Left lung (tissue), 10 donors: ENCODE measurements around the gene PGF. TPM values are rescaled to one million over a fixed set of nuclear protein-coding genes. Genes with fewer than 3 reads are reported as not detected.

ENCODE experiments used
- ATAC-seq: fragments of 200-7000 bp; cut with Tn5 transposase; one replicate; pipeline ENCODE4 v1.9.1; 2020; ENCODE audit warnings: moderate library complexity
- DNase-seq, 4 donors: peaks; one replicate each; pipeline ENCODE4 v3.0.0-alpha.2; 2013 to 2020
- H3K27ac ChIP-seq, 2 donors: fragments of 200-600 bp; sonication (generic) in 1 of 2; one replicate each; pipeline versions ENCODE4 v1.5.0 to v1.8.0; 2020 to 2021
- H3K27me3 ChIP-seq, 2 donors: fragments of 200-600 bp; sonication (generic) in 1 of 2; one replicate each; pipeline versions ENCODE4 v1.5.0 to v1.8.0; 2020 to 2021
- H3K36me3 ChIP-seq, 2 donors: fragments of 200-600 bp; sonication (generic) in 1 of 2; one replicate each; pipeline versions ENCODE4 v1.5.0 to v1.8.0; 2020 to 2021
- H3K4me1 ChIP-seq, 2 donors: fragments of 200-600 bp; one replicate each; pipeline ENCODE4 v1.8.0; 2021
- H3K4me3 ChIP-seq, 2 donors: fragments of 200-600 bp; sonication (generic) in 1 of 2; one replicate each; pipeline versions ENCODE4 v1.5.0 to v1.8.0; 2020 to 2021; ENCODE audit warnings: mild to moderate bottlenecking in 1 of 2
- H3K9me3 ChIP-seq, 2 donors: fragments of 200-600 bp; sonication (generic) in 1 of 2; one replicate each; pipeline versions ENCODE4 v1.5.0 to v1.8.0; 2020 to 2021
- CTCF ChIP-seq, 2 donors: fragments of 200-600 bp; sonication (generic) in 1 of 2; IDR thresholded peaks; one replicate each; pipeline versions ENCODE4 v1.5.0 to v1.8.0; 2021; ENCODE audit warnings: antibody characterized with exemption in 2 of 2
- intact Hi-C, 2 donors: fragments of 100-400 bp; cut with DNase I; formaldehyde crosslinking; loops; one replicate each; pipeline versions ENCODE4 v1.11.2 to v1.14.2; 2022
- polyA plus RNA-seq, 6 donors: library from polyadenylated mRNA; unstranded; fragments of 120-200 nt; gene quantifications; one replicate each; pipeline ENCODE4 v1.2.1, GENCODE V29; 2013; ENCODE audit not compliant: insufficient read length in 6 of 6
- total RNA-seq, 2 donors: library from RNA; stranded (reverse); fragmentation: NEBNext Ultra II Directional; extraction: Animal tissue kit (Norgen Biotek cat#: 25700); gene quantifications; one replicate each; pipeline ENCODE4 v1.2.1, GENCODE V29; 2021
- donor health status: DM: no; HTN: yes; CAD: no.
- donor health status: DM: no; HTN: no; CAD: no.

PGF gene
- total and polyA plus RNA-seq, 8 donors = 3.4 to 18.6 (median 13.2) TPM

- Histone ChIP-seq H3K4me1 (peaks cover 0 to 7% of the 10 kb centered on the region in 2 donors), H3K27me3 (no peaks in the 10 kb centered on the region), H3K4me3 (no peak overlapping the region), H3K36me3 (peaks cover 7 to 65% of the 10 kb centered on the region in 2 donors), H3K9me3 (no peaks in the 10 kb centered on the region), H3K27ac (no peak overlapping the region)
- no peak for TF ChIP-seq CTCF (IDR thresholded peaks at IDR 0.05)
- ATAC-seq (no peak), DNase-seq (no peak)
- intact Hi-C loops = loop anchor here in 1 of 2 donors (5.0 kb wide), 1 partner anchor 43 kb away; no protein-coding TSS in a partner anchor
These were observed 50.5 kb downstream of the PGF start for GRCh38 chr14:74904635-74905503.

- Histone ChIP-seq H3K36me3 (peaks cover 8 to 83% of the 10 kb centered on the region in 2 donors), H3K4me3 (no peak overlapping the region), H3K27me3 (no peaks in the 10 kb centered on the region), H3K4me1 (peaks cover 0 to 7% of the 10 kb centered on the region in 2 donors), H3K9me3 (no peaks in the 10 kb centered on the region), H3K27ac (no peak overlapping the region)
- ATAC-seq (no peak), DNase-seq (no peak)
- TF ChIP-seq CTCF (IDR thresholded peaks at IDR 0.05) = no peak
- intact Hi-C loops = no loop called here
These were observed 52.3 kb downstream of the PGF start for GRCh38 chr14:74902941-74903705.

DNA sequence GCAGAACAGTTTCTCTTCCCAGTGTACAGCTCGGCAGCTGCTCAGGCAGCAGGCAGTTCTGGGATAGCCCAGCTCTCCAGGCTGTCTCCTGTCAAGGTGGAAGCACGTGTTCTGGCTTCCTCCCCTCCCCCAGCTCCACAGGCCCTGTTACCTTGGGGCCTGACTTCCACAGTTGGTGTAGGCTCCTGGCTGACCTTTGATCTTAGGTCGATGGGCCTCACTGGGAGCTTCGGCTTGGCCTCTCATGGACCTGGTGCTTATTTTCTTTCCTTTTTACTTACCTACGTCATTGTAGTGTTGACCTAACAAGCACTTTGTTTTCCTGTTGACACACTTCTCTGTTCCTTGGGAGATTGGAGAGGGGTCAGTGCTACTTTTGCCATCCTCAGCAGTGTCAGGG lies 56.7 kb downstream of the PGF start:
- no peak for TF ChIP-seq CTCF (IDR thresholded peaks at IDR 0.05)
- DNase-seq (peak in 1 of 4 donors; percentile 41), ATAC-seq (no peak)
- intact Hi-C loops = no loop called here
- H3K27me3 ChIP-seq = no peaks in the 10 kb centered on the region
- H3K9me3 ChIP-seq = no peaks in the 10 kb centered on the region
- no peak overlapping the region for H3K4me3 ChIP-seq
- H3K36me3 ChIP-seq = peaks cover 8 to 100% of the 10 kb centered on the region in 2 donors
- no peak overlapping the region for H3K27ac ChIP-seq
- H3K4me1 ChIP-seq = no peaks in the 10 kb centered on the region

- DNase-seq = no peak
- TF ChIP-seq CTCF (IDR thresholded peaks at IDR 0.05) = no peak
- Histone ChIP-seq H3K4me1 (peaks cover 0 to 5% of the 10 kb centered on the region in 2 donors), H3K27me3 (no peaks in the 10 kb centered on the region), H3K36me3 (peaks cover 8 to 100% of the 10 kb centered on the region in 2 donors), H3K27ac (no peak overlapping the region), H3K9me3 (no peaks in the 10 kb centered on the region), H3K4me3 (no peak overlapping the region)
- no peak for ATAC-seq
- intact Hi-C loops = no loop called here
These were observed 57.3 kb downstream of the PGF start for GRCh38 chr14:74898083-74898482.

DNA sequence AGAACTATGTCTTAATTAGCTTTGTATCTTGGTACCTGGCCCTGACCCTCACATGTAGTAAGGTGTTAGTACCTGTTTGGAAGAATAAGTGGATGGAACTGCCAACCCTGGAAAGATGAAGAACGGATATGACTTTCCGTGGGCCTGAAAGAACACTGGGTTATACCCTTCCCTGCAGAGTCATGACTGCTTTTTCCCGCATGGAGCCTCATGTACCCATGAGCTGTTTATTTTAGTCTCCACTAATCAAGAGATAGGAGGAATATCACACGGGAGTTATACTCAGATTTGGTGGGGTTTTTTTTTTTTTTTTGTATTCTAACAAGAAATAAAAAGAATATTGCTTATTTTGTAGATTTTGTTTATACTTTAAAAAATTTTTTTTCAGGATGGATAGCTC lies 57.8 kb downstream of the PGF start:
- no peaks in the 10 kb centered on the region for H3K9me3 ChIP-seq
- no peak for TF ChIP-seq CTCF (IDR thresholded peaks at IDR 0.05)
- no peaks in the 10 kb centered on the region for H3K27me3 ChIP-seq
- DNase-seq (no peak), ATAC-seq (no peak)
- H3K4me3 ChIP-seq = no peak overlapping the region
- intact Hi-C loops = no loop called here
- H3K36me3 ChIP-seq = peaks cover 8 to 100% of the 10 kb centered on the region in 2 donors
- H3K27ac ChIP-seq = no peak overlapping the region
- peaks cover 0 to 7% of the 10 kb centered on the region in 2 donors for H3K4me1 ChIP-seq
